Muscle layer of duodenum (tissue), 2 donors: ENCODE measurements around the gene FOXK2.
"Not testable (repeated sequence)": the region's sequence is repeated elsewhere in the genome, so short reads cannot be mapped to it uniquely, and the experiment has no call there.

Experiments
- H3K27ac ChIP-seq: one replicate; pipeline ENCODE4 v1.7.0; 2013; ENCODE audit warnings: mild to moderate bottlenecking, low read length
- H3K27me3 ChIP-seq: one replicate; pipeline ENCODE4 v1.7.0; 2013; ENCODE audit warnings: low read depth, mild to moderate bottlenecking, control low read depth, low read length
- H3K36me3 ChIP-seq, 2 donors: one replicate each; pipeline ENCODE4 v1.7.0; 2013; ENCODE audit warnings: low read length in 2 of 2, control low read depth in 1 of 2, mild to moderate bottlenecking in 1 of 2; ENCODE audit not compliant: insufficient read depth in 2 of 2, control insufficient read depth in 1 of 2
- H3K4me1 ChIP-seq, 2 donors: one replicate each; pipeline ENCODE4 v1.7.0; 2013; ENCODE audit warnings: low read length in 2 of 2, mild to moderate bottlenecking in 2 of 2, control low read depth in 1 of 2, moderate library complexity in 1 of 2; ENCODE audit not compliant: insufficient read depth in 2 of 2, control insufficient read depth in 1 of 2
- H3K4me3 ChIP-seq, 2 donors: one replicate each; pipeline ENCODE4 v1.7.0; 2013; ENCODE audit warnings: low read length in 2 of 2, low read depth in 1 of 2, mild to moderate bottlenecking in 1 of 2
- H3K9me3 ChIP-seq, 2 donors: one replicate each; pipeline ENCODE4 v1.7.0; 2013; ENCODE audit warnings: low read length in 2 of 2, control low read depth in 1 of 2, mild to moderate bottlenecking in 1 of 2; ENCODE audit not compliant: control insufficient read depth in 1 of 2
- donor health status: healthy.

Gene FOXK2

GRCh38 chr17:82496529-82497434, 22.8 kb upstream of the FOXK2 start:
- no peaks in the 10 kb centered on the region for H3K36me3 ChIP-seq
- H3K27ac ChIP-seq: no peak overlapping the region
- H3K9me3 ChIP-seq: no peaks in the 10 kb centered on the region
- H3K4me3 ChIP-seq: peak overlapping the region; percentile 50 to 69
- peaks cover 0 to 14% of the 10 kb centered on the region in 2 donors for H3K4me1 ChIP-seq
- no peaks in the 10 kb centered on the region for H3K27me3 ChIP-seq

- no peaks in the 10 kb centered on the region for H3K36me3 ChIP-seq
- no peaks in the 10 kb centered on the region for H3K9me3 ChIP-seq
- peak overlapping the region; percentile 77 for H3K27ac ChIP-seq
- H3K27me3 ChIP-seq: no peaks in the 10 kb centered on the region
- H3K4me1 ChIP-seq: peaks cover 0 to 14% of the 10 kb centered on the region in 2 donors
- peak overlapping the region; percentile 62 to 63 for H3K4me3 ChIP-seq
Measured at GRCh38 chr17:82497483-82498405, 21.8 kb upstream of the FOXK2 start.

- H3K36me3 ChIP-seq: no peaks in the 10 kb centered on the region
- no peaks in the 10 kb centered on the region for H3K4me1 ChIP-seq
- no peak overlapping the region for H3K27ac ChIP-seq
- H3K27me3 ChIP-seq: no peaks in the 10 kb centered on the region
- H3K9me3 ChIP-seq: no peaks in the 10 kb centered on the region
- no peak overlapping the region for H3K4me3 ChIP-seq
Measured at GRCh38 chr17:82502207-82502606, 17.3 kb upstream of the FOXK2 start.

- no peaks in the 10 kb centered on the region for H3K9me3 ChIP-seq
- H3K27me3 ChIP-seq: no peaks in the 10 kb centered on the region
- no peaks in the 10 kb centered on the region for H3K4me1 ChIP-seq
- no peaks in the 10 kb centered on the region for H3K36me3 ChIP-seq
- H3K27ac ChIP-seq: no peak overlapping the region
- no peak overlapping the region for H3K4me3 ChIP-seq
Measured at GRCh38 chr17:82503094-82503727, 16.3 kb upstream of the FOXK2 start.

GRCh38 chr17:82503728-82504308, 15.7 kb upstream of the FOXK2 start:
- Histone ChIP-seq H3K36me3 (no peaks in the 10 kb centered on the region), H3K27me3 (no peaks in the 10 kb centered on the region), H3K4me1 (no peaks in the 10 kb centered on the region), H3K27ac (no peak overlapping the region), H3K4me3 (no peak overlapping the region), H3K9me3 (no peaks in the 10 kb centered on the region)

- Histone ChIP-seq H3K36me3 (no peaks in the 10 kb centered on the region), H3K27me3 (no peaks in the 10 kb centered on the region), H3K27ac (no peak overlapping the region), H3K9me3 (no peaks in the 10 kb centered on the region), H3K4me3 (no peak overlapping the region), H3K4me1 (no peaks in the 10 kb centered on the region)
Measured at GRCh38 chr17:82505296-82505695, 14.2 kb upstream of the FOXK2 start.

GRCh38 chr17:82506402-82506801, 13.1 kb upstream of the FOXK2 start:
- not testable (repeated sequence) for H3K4me3 ChIP-seq, H3K4me1 ChIP-seq, H3K9me3 ChIP-seq, H3K36me3 ChIP-seq, H3K27ac ChIP-seq, H3K27me3 ChIP-seq

GRCh38 chr17:82507631-82508175, 11.8 kb upstream of the FOXK2 start:
- no peaks in the 10 kb centered on the region for H3K9me3 ChIP-seq
- no peak overlapping the region for H3K4me3 ChIP-seq
- no peaks in the 10 kb centered on the region for H3K4me1 ChIP-seq
- no peaks in the 10 kb centered on the region for H3K36me3 ChIP-seq
- no peak overlapping the region for H3K27ac ChIP-seq
- no peaks in the 10 kb centered on the region for H3K27me3 ChIP-seq

GRCh38 chr17:82511642-82512041, 7.9 kb upstream of the FOXK2 start:
- not testable (repeated sequence) for H3K36me3 ChIP-seq, H3K4me3 ChIP-seq, H3K9me3 ChIP-seq, H3K4me1 ChIP-seq, H3K27ac ChIP-seq, H3K27me3 ChIP-seq

GRCh38 chr17:82513864-82514263, 5.7 kb upstream of the FOXK2 start:
- H3K4me1 ChIP-seq, H3K36me3 ChIP-seq, H3K27ac ChIP-seq, H3K4me3 ChIP-seq, H3K27me3 ChIP-seq, H3K9me3 ChIP-seq: not testable (repeated sequence)
